Fibroblast of lung (primary cell): ENCODE results near the gene SLC47A1. TPM values are rescaled to one million over a fixed set of nuclear protein-coding genes. Genes with fewer than 3 reads are reported as not detected.

Experiments used
- DNase-seq, 2 donors: peaks; one replicate each; pipeline versions ENCODE4 v3.0.0 to v3.0.0-alpha.2; 2010; ENCODE audit warnings: low read depth in 2 of 2
- H2AFZ ChIP-seq: 2 replicates; pipeline ENCODE4 v1.5.1; 2012; ENCODE audit warnings: low read length, control low read depth, inconsistent platforms
- H3K27ac ChIP-seq: 2 replicates; pipeline ENCODE4 v1.5.1; 2011; ENCODE audit warnings: low read length, control low read depth; ENCODE audit not compliant: insufficient read depth
- H3K27me3 ChIP-seq: 2 replicates; pipeline ENCODE4 v1.5.1; 2011; ENCODE audit warnings: mild to moderate bottlenecking, low read length; ENCODE audit not compliant: control insufficient read depth, insufficient read depth
- H3K36me3 ChIP-seq: 2 replicates; pipeline ENCODE4 v1.5.1; 2011; ENCODE audit warnings: low read length; ENCODE audit not compliant: control insufficient read depth, insufficient read depth
- H3K4me1 ChIP-seq: 2 replicates; pipeline ENCODE4 v1.5.1; 2011; ENCODE audit warnings: low read length; ENCODE audit not compliant: control insufficient read depth, insufficient read depth; ENCODE audit errors: extremely low read depth
- H3K4me2 ChIP-seq: 2 replicates; pipeline ENCODE4 v1.5.1; 2011; ENCODE audit warnings: low read length, control low read depth; ENCODE audit not compliant: insufficient read depth; ENCODE audit errors: extremely low read depth
- H3K4me3 ChIP-seq, 4 experiments: fragments of 200-600 bp in 1 of 4; sonication (generic) in 1 of 4; replicated peaks in 1 of 4; 2 replicates each; pipeline ENCODE4 v1.5.1; 2011 to 2016; ENCODE audit warnings: low read length in 4 of 4, low read depth in 3 of 4, mild to moderate bottlenecking in 3 of 4, control low read depth in 2 of 4, inconsistent platforms in 1 of 4, mixed read lengths in 1 of 4; ENCODE audit not compliant: insufficient read depth in 1 of 4; ENCODE audit errors: control extremely low read depth in 1 of 4
- H3K79me2 ChIP-seq: 2 replicates; pipeline ENCODE4 v1.5.1; 2012; ENCODE audit warnings: mild to moderate bottlenecking, low read length, inconsistent platforms; ENCODE audit not compliant: control insufficient read depth, insufficient read depth
- H3K9ac ChIP-seq: 2 replicates; pipeline ENCODE4 v1.5.1; 2011; ENCODE audit warnings: mild to moderate bottlenecking, low read length, control low read depth; ENCODE audit not compliant: insufficient read depth
- H3K9me3 ChIP-seq: 2 replicates; pipeline ENCODE4 v1.5.1; 2012; ENCODE audit warnings: low read depth, low read length; ENCODE audit not compliant: control insufficient read depth, insufficient read depth
- H4K20me1 ChIP-seq: 2 replicates; pipeline ENCODE4 v1.5.1; 2011; ENCODE audit warnings: low read length; ENCODE audit not compliant: control insufficient read depth, insufficient read depth; ENCODE audit errors: extremely low read depth
- CTCF ChIP-seq, 2 donors: IDR thresholded peaks in 1 of 2; conservative IDR thresholded peaks in 1 of 2; 1 replicate in 1 of 2; 2 replicates in 1 of 2; pipeline ENCODE4 v1.5.1; 2011 to 2012; ENCODE audit warnings: low read length in 2 of 2, control low read depth in 1 of 2, inconsistent platforms in 1 of 2, low read depth in 1 of 2, mild to moderate bottlenecking in 1 of 2
- EZH2 ChIP-seq: IDR thresholded peaks from 2 replicates; pipeline ENCODE4 v1.5.1; 2012; ENCODE audit warnings: low read length, control low read depth, mild to moderate bottlenecking; ENCODE audit errors: missing control alignments
- polyA plus RNA-seq, 2 donors: library from polyadenylated mRNA; depleted of rRNA in 1 of 2; stranded (reverse) in 1 of 2; unstranded in 1 of 2; fragments of >200 nt; gene quantifications; 2 replicates each; pipeline ENCODE4 v1.2.1, GENCODE V29; 2011 to 2012; ENCODE audit warnings: missing spikeins in 1 of 2
- total RNA-seq: library from RNA; depleted of rRNA; stranded (reverse); fragments of >200 nt; gene quantifications from 2 replicates; pipeline ENCODE4 v1.2.1, GENCODE V29; 2014

Gene SLC47A1
- total and polyA plus RNA-seq, 2 donors (not counting 1 experiment from before 2014, with no cell fraction given) = 0.12 to 0.66 TPM

- Histone ChIP-seq H4K20me1 (no peaks in the 10 kb centered on the region), H3K9me3 (no peaks in the 10 kb centered on the region), H3K79me2 (no peaks in the 10 kb centered on the region), H3K36me3 (no peaks in the 10 kb centered on the region), H3K9ac (no peak overlapping the region), H3K4me3 (no peak overlapping the region), H2AFZ (no peak overlapping the region), H3K27ac (no peak overlapping the region), H3K27me3 (no peaks in the 10 kb centered on the region), H3K4me2 (no peak overlapping the region), H3K4me1 (no peaks in the 10 kb centered on the region)
- DNase-seq = no peak
- no peak for TF ChIP-seq CTCF (conservative IDR thresholded peaks at IDR 0.05 in 1 of 2, IDR thresholded peaks at IDR 0.05 in 1 of 2; ENCODE audit: low read depth in 1 of 2, low read length in 2 of 2)
- no peak for TF ChIP-seq EZH2
Observed at GRCh38 chr17:19614900-19615299, 81.2 kb downstream of the SLC47A1 start.

DNA sequence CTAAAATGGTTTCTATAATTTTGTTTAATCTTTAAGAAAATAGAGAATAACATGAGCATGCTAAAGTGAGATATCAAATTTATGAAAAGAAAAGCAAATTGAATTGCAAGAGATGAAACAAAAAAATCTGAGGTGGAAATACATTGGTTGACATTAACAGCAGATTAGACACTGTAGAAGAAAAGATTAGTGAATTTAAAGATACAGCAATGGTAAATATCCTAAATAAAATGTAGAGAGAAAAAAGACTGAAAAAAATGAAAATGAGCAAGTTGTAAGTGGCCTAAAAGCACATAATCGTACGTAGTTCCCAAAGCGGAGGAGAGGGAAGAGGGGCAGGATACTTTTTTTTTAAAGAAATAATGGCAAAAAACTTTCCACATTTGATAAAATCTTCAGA lies 84.4 kb downstream of the SLC47A1 start:
- no peaks in the 10 kb centered on the region for H3K36me3 ChIP-seq
- H3K4me2 ChIP-seq = no peak overlapping the region
- no peaks in the 10 kb centered on the region for H4K20me1 ChIP-seq
- H3K9ac ChIP-seq = no peak overlapping the region
- no peaks in the 10 kb centered on the region for H3K79me2 ChIP-seq
- H3K9me3 ChIP-seq = no peaks in the 10 kb centered on the region
- no peaks in the 10 kb centered on the region for H3K27me3 ChIP-seq
- TF ChIP-seq CTCF (conservative IDR thresholded peaks at IDR 0.05 in 1 of 2, IDR thresholded peaks at IDR 0.05 in 1 of 2; ENCODE audit: low read depth in 1 of 2, low read length in 2 of 2) (no peak), EZH2 (no peak)
- H3K4me3 ChIP-seq = no peak overlapping the region
- DNase-seq = no peak
- H2AFZ ChIP-seq = no peak overlapping the region
- H3K4me1 ChIP-seq = no peaks in the 10 kb centered on the region
- H3K27ac ChIP-seq = no peak overlapping the region

DNA sequence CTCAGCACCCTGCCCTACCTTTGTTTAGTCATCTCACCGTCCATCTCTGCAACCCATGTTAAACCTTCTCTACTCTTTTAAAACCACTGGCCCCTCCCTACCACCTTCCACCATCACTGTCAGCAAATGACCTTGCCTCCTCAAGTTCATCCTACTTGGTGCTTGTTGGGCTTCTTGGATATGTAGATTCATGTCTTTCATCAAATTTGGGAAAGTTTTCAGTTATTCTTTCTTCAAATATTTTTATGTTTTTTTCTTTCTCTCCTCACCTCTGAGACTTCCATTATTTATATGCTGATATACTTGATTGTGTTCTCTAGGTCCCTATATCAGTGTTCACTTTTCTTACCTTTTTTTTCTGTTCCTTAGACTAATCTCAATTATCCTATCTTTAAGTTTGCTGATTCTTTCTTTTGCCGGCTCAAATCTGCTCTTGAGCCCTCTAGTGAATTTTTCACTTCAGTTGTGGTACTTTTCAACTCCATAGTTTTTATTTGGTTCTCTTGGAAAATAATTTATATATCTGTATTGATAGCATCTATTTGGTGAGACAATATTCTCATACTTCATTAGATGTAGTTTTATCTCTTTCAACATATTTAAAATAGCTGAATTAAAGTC lies 86.2 kb downstream of the SLC47A1 start:
- TF ChIP-seq EZH2 (no peak), CTCF (conservative IDR thresholded peaks at IDR 0.05 in 1 of 2, IDR thresholded peaks at IDR 0.05 in 1 of 2; ENCODE audit: low read depth in 1 of 2, low read length in 2 of 2) (no peak)
- H3K79me2 ChIP-seq = no peaks in the 10 kb centered on the region
- no peaks in the 10 kb centered on the region for H3K4me1 ChIP-seq
- no peaks in the 10 kb centered on the region for H3K36me3 ChIP-seq
- H3K4me3 ChIP-seq = no peak overlapping the region
- no peak for DNase-seq
- H3K4me2 ChIP-seq = no peak overlapping the region
- no peak overlapping the region for H3K9ac ChIP-seq
- no peaks in the 10 kb centered on the region for H4K20me1 ChIP-seq
- no peak overlapping the region for H2AFZ ChIP-seq
- no peak overlapping the region for H3K27ac ChIP-seq
- no peaks in the 10 kb centered on the region for H3K27me3 ChIP-seq
- H3K9me3 ChIP-seq = no peaks in the 10 kb centered on the region
